A549 (cell line): ENCODE measurements around the gene PTPRD.

Experiments used
- CEBPB ChIP-seq, 2 experiments: fragments of >200 bp in 1 of 2; sonication (Bioruptor Twin) in 1 of 2; formaldehyde crosslinking in 1 of 2; IDR thresholded peaks; 2 replicates each; pipeline ENCODE4 v1.6.1; 2012 to 2016
- CTCF ChIP-seq: fragments of >200 bp; sonication (Bioruptor Twin); formaldehyde crosslinking; IDR thresholded peaks from 3 replicates; pipeline ENCODE4 v1.5.1; 2016
- EP300 ChIP-seq, 2 experiments: fragments of >200 bp; sonication (Bioruptor Twin); formaldehyde crosslinking; IDR thresholded peaks; 2 replicates in 1 of 2; 3 replicates in 1 of 2; pipeline ENCODE4 v1.6.1; 2016 to 2017
- FOSL2 ChIP-seq, 2 experiments: fragments of 450-650 bp in 1 of 2; fragments of >200 bp in 1 of 2; sonication (Bioruptor Twin) in 1 of 2; formaldehyde crosslinking; IDR thresholded peaks; 2 replicates each; pipeline versions ENCODE4 v1.5.0 to v1.6.1; 2016 to 2020; ENCODE audit warnings: mild to moderate bottlenecking in 1 of 2, moderate library complexity in 1 of 2
- JUN ChIP-seq, 2 experiments: fragments of >200 bp; sonication (Bioruptor Twin); formaldehyde crosslinking; IDR thresholded peaks; 2 replicates in 1 of 2; 3 replicates in 1 of 2; pipeline ENCODE4 v1.6.1; 2016 to 2017
- MAX ChIP-seq: IDR thresholded peaks from 2 replicates; pipeline ENCODE4 v1.6.1; 2012
- NFE2L2 ChIP-seq: fragments of 150-350 bp; conservative IDR thresholded peaks from 2 replicates; pipeline ENCODE4 v1.6.1; 2014; ENCODE audit warnings: low read length
- POLR2AphosphoS2 ChIP-seq: conservative IDR thresholded peaks from 2 replicates; pipeline ENCODE4 v1.6.1; 2012; ENCODE audit warnings: low read length, improper control_type of control experiment, inconsistent platforms
- RCOR1 ChIP-seq: fragments of 150-350 bp; IDR thresholded peaks from 2 replicates; pipeline ENCODE4 v1.6.1; 2014; ENCODE audit warnings: antibody characterized with exemption, low read length, low read depth
- SREBF2 ChIP-seq: fragments of 450-650 bp; IDR thresholded peaks from 2 replicates; pipeline ENCODE4 v1.6.1; 2014; ENCODE audit warnings: mild to moderate bottlenecking, moderate library complexity
- ZFP36 ChIP-seq: fragments of 450-650 bp; IDR thresholded peaks from 2 replicates; pipeline ENCODE4 v1.6.1; 2014; ENCODE audit warnings: borderline replicate concordance; ENCODE audit not compliant: partially characterized antibody

GRCh38 chr9:8815219-8815618, 1797.6 kb downstream of the PTPRD start:
- no peak for TF ChIP-seq SREBF2
- no peak for TF ChIP-seq CTCF
- no peak for TF ChIP-seq NFE2L2
- no peak for TF ChIP-seq EP300 (IDR thresholded peaks at IDR 0.05)
- TF ChIP-seq FOSL2 (IDR thresholded peaks at IDR 0.05), result no peak
- no peak for TF ChIP-seq FOSL2 (CRISPR knock-in tag; IDR thresholded peaks at IDR 0.05)
- TF ChIP-seq MAX, result no peak
- no peak for TF ChIP-seq RCOR1
- no peak for TF ChIP-seq POLR2AphosphoS2
- no peak for TF ChIP-seq JUN (IDR thresholded peaks at IDR 0.05)
- no peak for TF ChIP-seq CEBPB (IDR thresholded peaks at IDR 0.05)
- TF ChIP-seq ZFP36, result no peak
